Medulla oblongata (tissue), 1 donor: ENCODE results near the gene C14orf180.
"Not testable (repeated sequence)": the region's sequence is repeated elsewhere in the genome, so short reads cannot be mapped to it uniquely, and the experiment has no call there.

ENCODE experiments used
- DNase-seq: peaks from one replicate; pipeline ENCODE4 v3.0.0-alpha.2; 2015; ENCODE audit errors: extremely low spot score

C14orf180 gene

DNA sequence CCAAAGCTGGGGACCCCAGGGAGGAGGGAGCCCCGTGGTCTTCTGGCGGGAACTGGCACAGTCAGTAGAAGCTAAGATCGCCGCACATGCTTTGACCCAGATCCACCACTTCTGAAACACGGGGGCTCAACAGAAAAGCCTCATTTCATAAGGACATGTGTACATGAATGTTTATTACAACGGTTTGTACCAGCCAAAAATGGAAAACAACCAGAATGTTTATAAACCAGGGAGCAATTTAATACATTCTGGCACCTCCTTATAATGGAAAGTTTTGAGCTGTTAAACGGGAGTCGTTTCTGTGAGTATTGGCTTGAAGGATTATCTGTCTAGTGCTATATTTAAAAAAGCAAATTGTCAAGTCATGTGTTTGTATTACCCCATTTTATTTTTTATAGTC is 32.3 kb downstream of the C14orf180 start:
- no peak for DNase-seq

GRCh38 chr14:104614126-104614812 is 34.7 kb downstream of the C14orf180 start:
- no peak for DNase-seq

GRCh38 chr14:104624939-104625338 is 45.4 kb downstream of the C14orf180 start:
- no peak for DNase-seq

DNA sequence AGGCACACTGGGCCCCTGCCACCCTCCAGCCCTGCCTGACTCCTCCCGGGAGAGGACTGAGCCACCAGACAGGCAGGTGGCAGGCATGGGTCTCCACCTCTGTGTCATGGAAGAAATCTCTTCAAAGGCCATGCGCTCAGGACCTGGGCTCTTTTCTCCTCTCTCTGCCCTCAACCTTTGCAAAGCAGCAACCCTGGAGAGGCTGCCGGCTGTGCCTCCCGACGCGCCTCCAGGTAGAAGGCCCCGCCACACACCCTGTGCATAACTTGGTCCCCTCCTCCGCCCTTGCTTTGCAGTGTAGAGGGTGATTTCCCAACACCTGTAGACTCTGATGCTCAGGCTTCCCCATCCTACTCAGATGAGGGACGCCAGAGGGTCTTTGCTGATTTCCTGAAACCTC is 53.2 kb downstream of the C14orf180 start:
- no peak for DNase-seq

DNA sequence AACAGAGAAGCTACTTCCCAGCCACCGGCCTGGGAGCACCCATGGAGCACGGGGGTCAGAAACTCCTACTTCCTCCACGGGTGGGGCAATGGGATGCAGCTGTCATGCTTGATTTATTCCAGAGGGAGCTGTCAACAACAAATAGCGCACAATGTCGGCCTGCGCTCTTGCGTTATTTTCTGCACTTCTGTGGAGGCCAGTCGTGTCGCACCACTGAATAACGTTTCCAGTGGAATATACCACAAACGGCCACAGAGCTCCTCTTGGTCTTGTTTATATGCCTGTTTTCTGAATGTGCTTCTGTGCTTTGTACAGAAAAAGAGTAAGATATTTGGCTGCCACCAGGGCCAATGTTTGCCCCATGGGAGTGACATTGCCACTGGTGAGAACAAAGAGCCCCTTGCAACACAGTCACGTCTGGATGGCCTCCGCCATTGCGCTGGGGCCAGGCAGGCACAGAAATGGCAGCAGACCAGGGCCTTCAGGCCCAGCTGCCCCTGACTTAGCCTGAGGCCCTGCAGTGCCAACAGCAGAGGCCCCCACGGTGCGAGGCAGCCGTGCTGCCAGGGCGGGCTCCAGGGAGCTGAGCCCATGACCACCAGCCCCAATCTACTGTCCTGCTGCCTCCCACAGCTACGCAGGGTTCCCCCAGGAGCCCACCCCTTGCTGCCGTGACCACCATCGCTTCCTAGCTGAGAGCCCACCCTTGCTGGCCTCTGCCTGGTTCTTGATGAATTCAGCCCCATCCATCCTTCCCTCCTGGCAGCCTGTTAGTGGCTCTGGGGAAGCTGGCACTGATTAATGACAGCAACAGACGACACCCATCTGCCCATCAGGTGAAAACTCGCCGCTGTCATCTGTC is 53.9 kb downstream of the C14orf180 start:
- peak; percentile 65 for DNase-seq

GRCh38 chr14:104634138-104634760 is 54.7 kb downstream of the C14orf180 start:
- DNase-seq, result no peak

- DNase-seq, result no peak
These were observed 55.5 kb downstream of the C14orf180 start for GRCh38 chr14:104634886-104635570.

GRCh38 chr14:104635717-104636116 is 56.2 kb downstream of the C14orf180 start:
- DNase-seq, result no peak

DNA sequence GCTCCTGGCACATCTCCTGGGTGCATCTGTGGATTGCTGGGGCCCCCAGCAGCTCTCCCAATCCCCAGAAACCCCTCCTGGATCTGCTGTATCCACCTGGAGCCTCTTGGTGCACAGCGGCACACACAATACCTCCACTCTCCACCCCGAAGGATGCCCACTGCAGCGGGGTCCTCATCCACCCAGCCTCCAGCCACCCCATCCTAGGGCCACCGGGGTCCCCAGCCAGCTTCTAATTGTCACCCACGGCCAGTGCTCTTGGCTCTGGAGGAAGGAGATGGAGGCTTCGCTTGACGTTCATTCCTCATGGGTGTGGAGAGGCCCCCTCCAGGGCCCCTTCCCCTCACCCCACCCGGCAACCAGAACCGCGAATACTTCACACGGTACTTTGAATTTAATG is 56.6 kb downstream of the C14orf180 start:
- DNase-seq, result no peak

GRCh38 chr14:104636846-104637545 is 57.4 kb downstream of the C14orf180 start:
- DNase-seq, result not testable (repeated sequence)

- DNase-seq, result no peak
These were observed 58.0 kb downstream of the C14orf180 start for GRCh38 chr14:104637546-104638003.

DNA sequence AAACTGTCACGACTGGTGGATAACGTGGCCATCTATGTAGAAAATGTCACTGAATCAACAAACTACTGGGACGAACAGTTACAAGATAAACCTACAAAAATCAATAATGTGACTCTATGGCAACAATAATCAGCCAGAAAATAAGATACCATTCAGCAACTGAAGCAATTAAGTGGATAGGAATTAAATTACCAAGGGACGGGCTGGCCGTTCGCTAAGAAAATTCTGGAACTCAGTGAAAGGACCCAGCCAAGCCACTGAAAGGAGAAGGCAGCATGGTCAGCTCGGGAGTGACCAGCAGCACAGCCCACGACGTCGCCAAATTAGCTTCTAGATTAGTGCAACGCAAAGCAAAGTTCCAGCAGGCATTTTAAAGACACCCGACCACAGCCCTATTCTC is 58.6 kb downstream of the C14orf180 start:
- DNase-seq, result no peak

DNA sequence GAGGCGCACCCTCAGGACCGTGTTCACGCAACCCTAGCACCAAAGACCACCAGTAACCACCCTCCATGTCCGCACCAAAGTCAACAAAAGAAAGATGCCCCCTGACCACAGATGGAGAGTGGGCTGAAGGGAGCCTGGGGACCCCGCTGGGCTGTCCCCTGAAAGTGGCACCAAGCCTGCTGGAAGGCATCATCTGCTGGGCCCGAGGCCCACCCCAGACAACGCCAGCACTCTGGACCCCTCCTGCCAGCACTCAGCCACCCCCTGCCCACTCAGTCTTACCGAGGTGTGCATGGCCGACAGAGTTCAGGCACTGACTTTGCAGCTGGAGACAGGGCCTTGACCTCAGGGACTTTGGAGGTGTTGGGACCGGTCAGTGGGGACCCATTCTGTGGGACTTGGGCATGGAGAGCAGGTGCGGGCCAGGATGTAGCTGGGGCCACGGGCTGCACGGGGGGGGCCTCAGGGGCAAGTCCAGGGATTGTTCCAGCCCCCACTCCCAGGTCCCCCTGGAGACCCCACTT is 59.4 kb downstream of the C14orf180 start:
- DNase-seq, result no peak

DNA sequence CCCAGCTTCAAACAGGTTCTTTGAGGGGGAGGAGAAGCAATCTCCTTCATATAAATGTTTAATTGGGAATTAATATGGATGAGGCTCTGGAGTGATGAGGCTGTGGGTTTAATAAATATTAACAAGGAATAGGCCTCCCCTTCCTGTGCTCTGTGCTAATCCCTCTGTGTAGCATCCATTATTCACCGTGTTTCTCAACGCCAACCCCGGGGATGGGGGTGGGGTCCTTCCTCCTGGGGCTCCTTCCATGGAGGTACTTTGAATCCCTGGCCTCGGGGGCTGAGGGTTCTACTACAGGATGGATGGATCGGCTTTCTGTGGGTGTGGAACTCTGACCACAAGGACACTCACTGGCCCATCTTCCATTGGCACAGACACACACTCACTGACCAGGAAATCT is 59.9 kb downstream of the C14orf180 start:
- no peak for DNase-seq
